Stimulated activated CD4-positive, alpha-beta T cell treated with anti-CD3 and anti-CD28 coated beads, Interleukin-12 subunit alpha, Interleukin-12 subunit beta, amount 100 ng/mL, for 24 hours (primary cell): ENCODE measurements around the gene RNF227.
A peak's percentile ranks its signal among the peaks of the same experiment; 100 is the strongest.

Experiments
- DNase-seq, 2 experiments: peaks; one replicate each; pipeline ENCODE4 v3.0.0-alpha.2; 2020; ENCODE audit warnings: low read depth in 2 of 2

The RNF227 gene

DNA sequence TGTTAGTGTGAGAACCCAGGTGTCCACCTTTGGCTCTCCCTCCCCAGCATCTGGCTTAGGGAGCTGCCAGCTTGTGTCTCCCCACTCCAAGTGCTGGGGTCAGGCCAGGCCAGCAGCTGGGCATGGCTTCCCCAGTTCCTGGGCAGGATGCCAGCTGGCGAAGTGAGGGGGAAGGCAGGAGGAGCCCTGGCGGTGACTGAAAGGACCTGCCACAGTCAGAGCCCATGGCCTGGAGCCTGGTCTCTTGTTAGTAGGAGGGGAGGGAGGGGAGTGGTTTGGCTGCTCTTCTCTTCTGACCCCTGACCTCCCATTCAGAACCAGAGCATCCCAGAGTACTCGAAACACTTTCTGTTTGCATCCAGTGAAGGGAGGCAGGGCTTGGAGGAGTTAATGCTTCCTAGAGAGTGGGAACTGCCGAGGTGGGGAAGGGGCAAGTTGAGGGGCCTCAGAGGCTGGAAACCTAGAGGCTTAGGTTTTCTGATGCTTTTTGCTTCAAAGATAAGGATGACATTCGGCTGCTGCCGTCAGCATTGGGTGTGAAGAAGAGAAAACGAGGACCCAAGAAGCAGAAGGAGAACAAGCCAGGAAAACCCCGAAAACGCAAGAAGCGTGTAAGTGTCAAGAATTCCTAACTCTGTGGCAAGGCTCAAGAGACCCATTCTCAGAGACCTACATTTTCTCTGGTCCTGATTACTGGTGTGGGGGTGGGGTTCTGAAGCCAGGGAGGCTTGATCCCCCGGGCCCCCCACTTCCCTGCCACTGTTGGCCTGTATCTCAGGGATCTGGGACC, 26.7 kb downstream of the RNF227 start:
- DNase-seq = no peak

GRCh38 chr17:7888184-7888920, 27.7 kb downstream of the RNF227 start, which contains the start of gene CHD3:
CHD3 (plus strand) TSS chr17:7888789; CDS start chr17:7889001, 212 bp downstream.
- DNase-seq = peak in 1 of 2 experiments; percentile 57

- peak; percentile 74 to 85 for DNase-seq
Measured at GRCh38 chr17:7887482-7888183, 28.5 kb downstream of the RNF227 start.

DNA sequence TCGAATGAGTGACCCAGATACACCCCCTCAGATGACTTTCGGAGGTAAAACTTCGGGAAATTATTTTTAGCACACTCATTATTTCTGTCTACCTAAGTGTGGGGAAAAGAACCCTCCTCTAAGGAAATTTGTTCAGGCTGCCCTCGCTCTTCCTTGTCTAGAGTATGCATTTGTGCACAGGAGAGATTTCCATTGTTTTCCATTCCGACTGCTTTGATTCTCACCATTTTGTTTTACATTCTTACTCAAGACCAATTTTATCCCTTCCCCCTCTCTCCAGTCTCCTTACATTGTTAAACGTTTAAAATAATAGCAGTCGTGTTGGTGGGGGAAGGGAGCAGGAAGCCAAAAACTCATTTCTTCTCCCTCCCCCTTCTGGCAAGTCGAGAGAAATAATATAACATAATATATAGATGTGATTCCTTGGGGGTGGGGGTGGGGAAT, 29.0 kb downstream of the RNF227 start:
- no peak for DNase-seq

- DNase-seq = peak in 1 of 2 experiments; percentile 41
Measured at GRCh38 chr17:7886227-7887037, 29.7 kb downstream of the RNF227 start.

DNA sequence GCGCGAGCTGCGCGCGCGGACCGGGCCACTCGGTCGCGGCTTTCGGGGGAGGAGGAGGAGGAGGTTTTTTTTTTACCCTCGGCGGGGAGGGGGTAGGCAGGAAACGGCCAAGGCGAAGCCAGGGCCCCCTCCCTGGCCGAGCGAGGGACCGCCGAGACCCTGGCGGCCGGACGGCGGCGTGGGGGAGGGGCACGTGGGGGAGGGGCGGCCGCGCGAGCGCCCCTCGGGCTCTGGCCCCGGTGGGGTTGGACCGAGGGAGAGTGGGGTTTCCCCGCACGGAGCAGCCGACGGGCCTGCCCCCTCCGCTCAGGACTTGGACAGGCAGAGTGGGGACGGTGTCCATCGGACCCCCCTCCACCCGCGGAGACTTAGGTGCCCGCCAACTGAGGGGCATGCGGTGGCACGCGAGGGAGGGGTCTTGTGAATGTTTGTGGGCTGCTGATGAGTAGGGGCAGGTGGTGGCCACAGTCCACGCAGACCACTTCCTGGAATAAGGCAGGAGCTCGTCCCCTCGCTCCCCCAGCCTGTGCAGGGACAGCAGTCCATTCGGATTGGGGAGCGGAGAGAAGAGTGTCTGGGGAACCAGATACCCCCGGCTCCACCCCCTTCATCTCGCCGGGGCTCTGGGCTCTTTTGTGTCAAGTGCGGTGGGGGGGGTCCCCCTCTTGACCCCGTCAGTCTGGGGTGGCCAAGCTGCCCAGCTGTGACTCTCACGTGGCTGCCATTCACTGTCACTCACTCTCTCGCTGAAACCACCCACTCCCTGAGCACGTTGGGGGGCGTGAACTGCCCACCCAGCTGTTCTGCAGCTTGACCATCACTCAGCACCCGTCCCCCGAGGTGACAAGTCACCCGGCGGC, 30.5 kb downstream of the RNF227 start:
- DNase-seq = peak in 1 of 2 experiments; percentile 46

DNA sequence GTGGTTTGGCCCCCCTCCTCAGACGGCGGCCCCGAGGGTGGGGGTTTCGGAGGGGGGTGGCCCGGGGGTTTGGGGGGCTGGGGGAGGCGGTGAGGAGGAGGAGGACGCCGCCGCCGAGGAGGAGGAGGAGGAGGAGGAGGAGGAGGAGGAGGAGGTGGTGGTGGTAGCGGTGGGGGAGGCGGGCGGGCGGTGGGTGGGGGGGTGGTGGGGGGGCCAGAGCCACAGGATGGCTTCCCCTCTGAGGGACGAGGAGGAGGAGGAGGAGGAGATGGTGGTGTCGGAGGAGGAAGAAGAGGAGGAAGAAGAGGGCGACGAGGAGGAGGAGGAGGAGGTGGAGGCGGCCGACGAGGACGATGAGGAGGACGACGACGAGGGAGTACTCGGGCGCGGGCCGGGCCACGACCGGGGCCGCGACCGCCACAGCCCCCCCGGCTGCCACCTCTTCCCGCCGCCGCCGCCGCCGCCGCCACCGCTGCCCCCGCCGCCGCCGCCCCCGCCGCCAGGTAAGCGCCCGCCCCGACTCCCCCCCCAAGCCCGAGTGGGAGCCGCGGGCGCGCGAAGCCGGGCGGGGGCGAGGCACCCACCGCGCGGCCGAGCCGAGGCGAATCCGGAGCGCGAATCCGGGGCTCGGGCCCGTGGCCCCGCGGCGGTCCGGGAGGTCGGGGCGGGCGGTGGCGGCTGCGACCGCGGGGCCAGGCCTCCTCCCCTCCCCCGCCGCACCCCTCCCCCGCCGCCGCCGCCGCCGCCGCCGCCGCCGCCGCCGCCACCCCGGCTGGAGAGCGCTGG, 31.3 kb downstream of the RNF227 start:
- peak in 1 of 2 experiments; percentile 13 for DNase-seq

DNA sequence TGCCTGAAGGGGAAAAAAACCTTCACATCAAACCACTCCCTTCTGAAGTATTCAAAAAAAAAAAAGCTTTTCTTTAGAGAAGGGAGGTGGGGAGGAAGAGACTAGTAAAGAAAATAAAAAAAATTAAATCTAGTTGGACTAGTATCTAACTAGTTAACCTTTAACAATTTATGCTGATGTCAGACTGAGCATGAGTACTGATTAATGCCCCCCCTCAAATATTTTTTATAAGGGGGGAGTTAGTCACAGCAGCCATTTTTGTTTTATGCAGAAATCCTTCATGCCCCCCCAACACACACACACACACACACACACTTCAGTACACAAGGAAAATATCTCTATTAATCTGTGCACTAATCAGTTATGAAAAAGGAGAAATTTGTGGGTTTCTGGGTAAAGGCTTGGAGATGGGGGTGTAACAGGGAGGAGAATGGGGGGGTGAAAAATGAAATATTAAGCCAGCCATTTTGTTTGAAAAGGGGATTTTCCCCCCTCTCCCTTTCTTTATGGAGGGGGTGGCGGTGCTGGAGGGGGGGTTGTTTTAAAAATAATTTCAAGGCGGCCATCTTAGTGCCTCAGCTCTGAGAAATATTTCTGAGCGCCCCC, 32.2 kb downstream of the RNF227 start:
- DNase-seq = no peak

DNA sequence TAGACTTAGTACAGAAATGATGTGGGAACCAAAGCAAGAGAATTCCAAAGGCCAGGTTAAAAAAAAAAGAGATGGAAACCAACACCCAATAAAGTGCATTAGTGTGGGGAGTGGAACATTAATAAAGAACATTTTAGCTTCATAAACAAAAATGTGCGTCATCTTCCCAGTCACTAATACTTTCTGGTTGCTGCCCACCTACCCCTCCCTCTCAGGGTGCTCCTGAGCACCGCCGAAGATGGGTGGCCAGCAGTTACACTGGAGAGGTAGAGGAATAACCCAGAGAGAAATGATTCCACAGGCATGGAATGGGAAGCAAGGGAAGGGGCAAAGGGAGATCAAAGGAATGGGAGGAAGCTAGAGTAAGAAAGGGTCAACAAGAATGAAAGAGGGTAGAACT, 33.5 kb downstream of the RNF227 start:
- no peak for DNase-seq

- DNase-seq = no peak
Measured at GRCh38 chr17:7882068-7882467, 34.0 kb downstream of the RNF227 start.

- no peak for DNase-seq
Measured at GRCh38 chr17:7881276-7882054, 34.6 kb downstream of the RNF227 start.

DNA sequence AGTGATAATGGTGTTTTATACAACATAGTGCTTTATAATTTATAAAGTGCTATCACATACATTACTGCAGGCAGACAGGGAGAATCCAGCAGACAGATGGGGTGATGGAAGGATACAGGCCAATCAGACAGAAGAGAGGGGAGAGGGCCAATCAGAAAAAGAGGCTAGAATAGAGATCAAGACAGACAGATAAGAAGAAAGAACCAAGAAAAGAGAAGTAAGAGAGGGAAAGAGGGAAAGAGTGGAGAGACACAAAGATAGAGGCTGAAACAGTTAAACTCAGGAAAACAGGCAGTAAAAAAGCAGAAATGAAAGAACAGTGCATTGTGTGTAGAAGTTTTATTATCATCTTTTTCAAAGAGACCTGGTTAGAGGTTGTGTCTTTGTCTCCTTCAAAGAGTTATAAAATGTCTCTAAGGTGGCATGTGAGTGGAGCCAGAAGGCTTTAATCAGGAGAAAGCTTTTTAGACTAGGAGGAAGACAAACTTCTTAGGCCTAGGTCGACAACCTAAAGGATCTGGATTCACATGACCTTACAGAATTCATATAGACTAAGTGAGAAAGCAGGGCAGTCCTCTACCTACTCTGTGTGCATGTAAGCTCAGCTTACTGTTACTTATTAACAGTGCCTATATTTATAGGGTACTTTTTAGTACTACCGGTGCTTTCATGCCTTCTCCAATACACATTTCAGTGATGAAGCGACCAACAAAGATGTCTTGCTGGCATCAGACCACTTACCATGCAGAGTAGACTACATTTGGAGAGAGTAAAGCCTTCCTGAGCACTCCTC, 35.8 kb downstream of the RNF227 start:
- DNase-seq = no peak

GRCh38 chr17:7878234-7878633, 37.9 kb downstream of the RNF227 start:
- no peak for DNase-seq

DNA sequence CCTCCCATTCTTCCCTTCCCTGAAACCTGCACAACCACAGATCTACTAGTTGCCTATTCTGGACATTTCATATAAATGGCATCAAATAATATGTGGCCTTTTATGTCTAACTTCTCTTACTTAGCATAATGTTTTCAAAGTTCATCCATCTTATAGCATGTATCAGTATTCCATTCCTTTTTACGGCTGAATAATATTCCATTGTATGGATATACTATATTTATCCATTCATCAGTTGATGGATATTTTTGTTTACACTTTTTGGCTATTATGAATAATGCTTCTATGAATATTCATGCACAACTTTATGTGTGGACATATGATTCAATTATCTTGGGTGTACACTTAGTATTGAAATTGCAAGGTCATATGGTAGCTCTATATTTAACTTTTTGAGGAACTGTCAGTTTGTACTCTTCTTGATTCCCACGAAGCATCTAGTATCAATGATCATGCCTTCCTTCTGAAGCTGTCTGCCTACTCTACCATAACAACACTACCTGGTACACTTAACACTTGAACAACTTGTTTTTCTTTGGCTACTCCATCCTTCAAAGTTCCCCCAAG, 40.2 kb downstream of the RNF227 start:
- no peak for DNase-seq

DNA sequence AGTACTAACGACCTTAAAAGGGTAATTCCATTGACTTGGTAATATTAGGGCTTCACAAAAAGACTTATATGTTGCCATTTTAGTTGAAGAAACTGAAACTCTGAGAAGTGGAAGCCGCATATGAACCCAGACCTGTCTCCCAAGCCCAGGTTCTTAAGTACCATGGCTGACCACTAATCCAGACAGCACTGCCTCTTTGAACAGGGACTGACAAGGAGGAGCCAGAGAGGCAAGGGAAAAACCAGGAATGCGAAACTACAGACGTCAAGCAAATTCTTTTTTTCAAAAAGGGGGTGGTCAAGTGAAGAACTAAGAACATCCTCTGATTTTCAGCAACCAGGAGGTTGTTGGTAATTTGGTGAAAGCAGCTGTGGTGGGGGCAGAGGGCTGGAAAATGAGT, 43.0 kb downstream of the RNF227 start:
- DNase-seq = no peak

DNA sequence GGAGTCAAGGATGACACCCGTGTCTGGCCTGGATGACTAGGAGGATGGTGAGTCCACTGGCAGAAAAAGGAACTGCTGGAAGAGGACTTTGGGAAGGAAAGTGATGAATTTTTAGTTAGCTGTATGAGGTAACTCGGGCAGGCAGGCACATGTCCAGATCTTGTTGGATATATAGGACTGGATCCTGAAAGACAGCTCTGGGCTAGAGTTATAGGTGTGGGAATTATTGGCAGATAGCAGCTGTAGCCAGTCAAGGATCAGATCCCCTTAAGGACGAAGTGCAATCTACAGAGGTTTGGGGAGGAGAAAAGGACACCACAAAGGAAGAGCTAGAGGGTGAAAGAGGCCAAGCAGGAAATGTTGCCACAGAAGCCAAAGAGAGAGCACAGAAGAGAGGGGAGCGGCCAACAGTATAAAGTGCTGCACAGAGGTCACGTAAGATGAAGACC, 48.2 kb downstream of the RNF227 start:
- DNase-seq = no peak

- DNase-seq = no peak
Measured at GRCh38 chr17:7864995-7865650, 51.0 kb downstream of the RNF227 start.
